A549 treated with dexamethasone at 1 μM for 4 hours (cell line): Measurements from ENCODE around the gene MGST3. TPM values are rescaled to one million over a fixed set of nuclear protein-coding genes. Genes with fewer than 3 reads are reported as not detected.

ENCODE experiments used
- total RNA-seq: library from RNA; stranded (reverse); fragments of 200-300 nt; extraction: Qiagen RNA extraction; gene quantifications from 5 replicates; pipeline ENCODE4 v1.2.3, GENCODE V29; 2022

The MGST3 gene
- 182 to 250 TPM (median 193 TPM) in 5 replicates for total RNA-seq

GRCh38 chr1:165630629-165631341 lies at the start of gene MGST3:
Gene MGST3 (plus strand): TSS chr1:165631234. CDS start chr1:165649848, 18,614 bp downstream.

GRCh38 chr1:165697881-165698760 lies 67.1 kb downstream of the MGST3 start, which contains the start of gene ALDH9A1:
Gene ALDH9A1 (minus strand): TSS chr1:165698562. CDS start chr1:165698558, 4 bp downstream.

Other genes with a start within 250 kb of the MGST3 start
- gene RXRG, start 186.1 kb upstream of the MGST3 start, total RNA-seq, result 0.05 to 0.08 TPM (median 0.06 TPM) in 3 of 5 replicates, not detected in the others
- not detected in 5 replicates for gene LRRC52, start 87.2 kb upstream of the MGST3 start, total RNA-seq
- 36.8 to 41.7 TPM (median 39.4 TPM) in 5 replicates for gene ALDH9A1, start 67.3 kb downstream of the MGST3 start, total RNA-seq
- gene TMCO1, start 137.6 kb downstream of the MGST3 start, total RNA-seq, result 174 to 199 TPM (median 183 TPM) in 5 replicates
- gene UCK2, start 196.4 kb downstream of the MGST3 start, total RNA-seq, result 127 to 140 TPM (median 133 TPM) in 5 replicates